Liver (tissue), 9 donors: Measurements from ENCODE around the gene PVALEF. TPM values are rescaled to one million over a fixed set of nuclear protein-coding genes. Genes with fewer than 3 reads are reported as not detected.

Source experiments
- DNase-seq: peaks from one replicate; pipeline ENCODE4 v3.0.0-alpha.2; 2017; ENCODE audit warnings: low spot score
- H3K27ac ChIP-seq, 2 donors: one replicate each; pipeline ENCODE4 v1.7.0; 2013; ENCODE audit warnings: inconsistent platforms in 2 of 2, low read length in 2 of 2, control low read depth in 1 of 2, low read depth in 1 of 2, mild to moderate bottlenecking in 1 of 2
- H3K27me3 ChIP-seq, 4 donors: one replicate each; pipeline versions ENCODE4 v1.6.1 to v1.7.0; 2013; ENCODE audit warnings: low read length in 3 of 4, inconsistent platforms in 1 of 4, mild to moderate bottlenecking in 1 of 4, moderate library complexity in 1 of 4; ENCODE audit not compliant: control insufficient read depth in 4 of 4, insufficient read depth in 4 of 4
- H3K36me3 ChIP-seq, 4 donors: one replicate each; pipeline versions ENCODE4 v1.6.1 to v1.7.0; 2013; ENCODE audit warnings: low read length in 3 of 4, mild to moderate bottlenecking in 3 of 4, low read depth in 1 of 4, moderate library complexity in 1 of 4; ENCODE audit not compliant: control insufficient read depth in 4 of 4, insufficient read depth in 3 of 4
- H3K4me1 ChIP-seq, 4 donors: one replicate each; pipeline versions ENCODE4 v1.6.1 to v1.7.0; 2013; ENCODE audit warnings: low read length in 3 of 4, mild to moderate bottlenecking in 3 of 4, moderate library complexity in 1 of 4; ENCODE audit not compliant: control insufficient read depth in 4 of 4, insufficient read depth in 4 of 4
- H3K4me3 ChIP-seq, 3 donors: one replicate each; pipeline versions ENCODE4 v1.6.1 to v1.7.0; 2013; ENCODE audit warnings: low read length in 3 of 3, control low read depth in 1 of 3, low read depth in 1 of 3, mild to moderate bottlenecking in 1 of 3
- H3K9ac ChIP-seq, 2 donors: one replicate each; pipeline ENCODE4 v1.7.0; 2013; ENCODE audit warnings: low read length in 2 of 2, mild to moderate bottlenecking in 2 of 2, moderate library complexity in 2 of 2, control low read depth in 1 of 2, low read depth in 1 of 2
- H3K9me3 ChIP-seq, 4 donors: one replicate each; pipeline versions ENCODE4 v1.6.1 to v1.7.0; 2013; ENCODE audit warnings: low read length in 3 of 4; ENCODE audit not compliant: control insufficient read depth in 4 of 4
- EGR1 ChIP-seq, 2 donors: IDR thresholded peaks; 2 replicates each; pipeline ENCODE4 v1.6.1; 2016 to 2018; ENCODE audit warnings: antibody characterized with exemption in 2 of 2, low read depth in 2 of 2
- FOXA2 ChIP-seq: IDR thresholded peaks from 2 replicates; pipeline ENCODE4 v1.6.1; 2016; ENCODE audit warnings: antibody characterized with exemption
- GABPA ChIP-seq, 2 donors: IDR thresholded peaks in 1 of 2; conservative IDR thresholded peaks in 1 of 2; 2 replicates each; pipeline ENCODE4 v1.6.1; 2016; ENCODE audit warnings: antibody characterized with exemption in 2 of 2, mild to moderate bottlenecking in 1 of 2, moderate library complexity in 1 of 2
- HNF4A ChIP-seq, 2 donors: conservative IDR thresholded peaks; 2 replicates each; pipeline ENCODE4 v1.6.1; 2016; ENCODE audit warnings: antibody characterized with exemption in 2 of 2, mild to moderate bottlenecking in 2 of 2
- JUND ChIP-seq, 2 donors: IDR thresholded peaks; 2 replicates each; pipeline ENCODE4 v1.6.1; 2016; ENCODE audit warnings: antibody characterized with exemption in 2 of 2
- NR2F2 ChIP-seq: IDR thresholded peaks from 2 replicates; pipeline ENCODE4 v1.6.1; 2016; ENCODE audit warnings: antibody characterized with exemption
- RAD21 ChIP-seq, 2 donors: IDR thresholded peaks; 2 replicates each; pipeline ENCODE4 v1.6.1; 2016; ENCODE audit warnings: antibody characterized with exemption in 2 of 2, mild to moderate bottlenecking in 2 of 2
- RXRA ChIP-seq, 2 donors: IDR thresholded peaks; 2 replicates each; pipeline ENCODE4 v1.6.1; 2017 to 2018; ENCODE audit warnings: antibody characterized with exemption in 2 of 2, mild to moderate bottlenecking in 1 of 2
- SP1 ChIP-seq: IDR thresholded peaks from 2 replicates; pipeline ENCODE4 v1.6.1; 2018; ENCODE audit warnings: antibody characterized with exemption, mild to moderate bottlenecking
- TAF1 ChIP-seq: conservative IDR thresholded peaks from 2 replicates; pipeline ENCODE4 v1.6.1; 2016; ENCODE audit warnings: antibody characterized with exemption, mild to moderate bottlenecking
- YY1 ChIP-seq: IDR thresholded peaks from 2 replicates; pipeline ENCODE4 v1.6.1; 2016; ENCODE audit warnings: antibody characterized with exemption, mild to moderate bottlenecking
- WGBS: extraction: QIAGEN DNeasy Blood & Tissue Kit; methylation state at CpG from one replicate; pipeline ENCODE4 v1.1.7; 2013; 5-methylcytosine and 5-hydroxymethylcytosine counted together
- polyA plus RNA-seq, 2 donors: library from polyadenylated mRNA; stranded (reverse) in 1 of 2; unstranded in 1 of 2; fragments of 200-250 nt in 1 of 2; fragments of >200 nt in 1 of 2; fragmentation: Nextera tagmentation in 1 of 2; extraction: Ambion mirVana in 1 of 2; gene quantifications; one replicate each; pipeline versions ENCODE4 v1.2.1 to v1.2.3, GENCODE V29; 2013 to 2015
- total RNA-seq, 2 donors: library from RNA; depleted of rRNA; stranded (reverse); fragments of >200 nt; gene quantifications; one replicate each; pipeline ENCODE4 v1.2.3, GENCODE V29; 2014
- TF ChIP-seq, protein P1 (sequence below): IDR thresholded peaks from 2 replicates; pipeline ENCODE4 v1.6.1; 2016; ENCODE audit warnings: antibody characterized with exemption, mild to moderate bottlenecking
- TF ChIP-seq, protein P2 (sequence below): IDR thresholded peaks from 2 replicates; pipeline ENCODE4 v1.6.1; 2016; ENCODE audit warnings: antibody characterized with exemption
- TF ChIP-seq, protein P3 (sequence below): IDR thresholded peaks from 2 replicates; pipeline ENCODE4 v1.6.1; 2016; ENCODE audit warnings: antibody characterized with exemption
- TF ChIP-seq, protein P4 (sequence below): IDR thresholded peaks from 2 replicates; pipeline ENCODE4 v1.6.1; 2016; ENCODE audit warnings: antibody characterized with exemption
- donor health status: healthy.
- donor health status: healthy.
- donor health status: healthy.
- donor health status: healthy.
- donor health status: healthy.

PVALEF gene
- total and polyA plus RNA-seq, 4 donors = not detected

DNA sequence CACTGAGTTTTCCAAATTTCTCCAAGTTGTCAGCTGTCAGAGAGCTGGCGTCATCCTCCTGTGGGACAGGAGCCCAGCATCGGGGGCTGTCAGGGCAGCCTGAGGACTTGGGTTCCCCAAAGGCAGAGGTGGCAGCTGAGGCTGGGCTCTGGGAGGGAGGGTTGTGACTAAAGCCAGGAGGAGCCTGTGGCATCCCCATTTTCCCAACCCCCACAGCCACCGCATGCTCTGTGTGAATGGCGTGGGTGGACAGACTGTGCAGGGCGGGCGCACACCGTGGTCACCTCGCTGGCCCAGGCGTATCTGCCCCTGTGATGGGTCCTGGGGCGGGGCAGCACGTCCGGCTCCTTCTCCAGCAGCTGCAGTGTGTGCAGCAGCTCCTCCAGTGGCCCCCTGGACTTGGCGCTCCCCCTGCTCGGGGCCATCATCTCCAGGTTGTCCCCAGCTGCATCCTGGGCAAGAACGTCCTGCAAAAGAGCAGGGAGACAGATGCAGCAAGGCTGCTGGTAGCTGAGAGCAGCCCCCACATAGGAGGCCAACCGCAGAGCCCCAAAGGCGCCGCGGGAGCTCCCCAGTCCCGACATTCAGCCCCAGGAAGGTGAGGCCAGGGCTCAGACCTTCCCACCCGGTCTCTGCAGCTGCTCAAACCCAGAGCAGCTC lies 32.7 kb downstream of the PVALEF start (continued):
- no peak for TF ChIP-seq GABPA (IDR thresholded peaks at IDR 0.05 in 1 of 2, conservative IDR thresholded peaks at IDR 0.05 in 1 of 2)

DNA sequence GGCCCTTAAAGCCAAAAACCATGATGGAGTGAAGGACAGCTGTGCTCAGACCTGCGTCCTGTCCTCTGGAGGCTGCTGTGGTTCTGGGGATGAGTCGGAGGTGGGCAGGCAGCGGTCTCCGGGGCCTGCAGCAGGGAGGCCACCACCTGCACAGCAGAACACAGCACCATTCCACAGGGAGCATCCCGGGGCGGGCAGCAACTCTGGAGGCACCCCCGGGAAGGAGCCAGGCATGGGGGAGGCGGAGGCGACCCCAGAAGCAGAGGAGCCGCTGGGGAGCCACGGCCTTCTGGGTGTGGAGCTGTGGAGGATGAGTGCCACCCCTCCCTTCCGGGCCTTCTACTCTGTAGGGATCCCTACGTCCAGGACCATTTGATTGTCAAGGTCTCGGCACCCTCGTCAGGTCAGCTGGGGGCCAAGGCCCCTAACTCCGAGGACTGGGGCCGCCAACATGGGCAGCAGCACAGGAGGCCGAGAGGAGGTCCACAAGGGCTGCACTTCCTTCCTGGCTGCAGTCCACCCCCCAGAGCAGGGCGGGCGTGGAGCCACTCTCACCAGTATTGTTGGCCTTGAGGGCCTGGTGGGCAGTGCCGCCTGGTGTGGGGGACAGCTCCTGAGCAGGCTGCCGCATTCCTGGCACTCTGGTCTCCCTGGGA lies 33.6 kb downstream of the PVALEF start:
- H3K27ac ChIP-seq = no peak overlapping the region
- no peak for TF ChIP-seq YY1
- TF ChIP-seq, protein P1, sequence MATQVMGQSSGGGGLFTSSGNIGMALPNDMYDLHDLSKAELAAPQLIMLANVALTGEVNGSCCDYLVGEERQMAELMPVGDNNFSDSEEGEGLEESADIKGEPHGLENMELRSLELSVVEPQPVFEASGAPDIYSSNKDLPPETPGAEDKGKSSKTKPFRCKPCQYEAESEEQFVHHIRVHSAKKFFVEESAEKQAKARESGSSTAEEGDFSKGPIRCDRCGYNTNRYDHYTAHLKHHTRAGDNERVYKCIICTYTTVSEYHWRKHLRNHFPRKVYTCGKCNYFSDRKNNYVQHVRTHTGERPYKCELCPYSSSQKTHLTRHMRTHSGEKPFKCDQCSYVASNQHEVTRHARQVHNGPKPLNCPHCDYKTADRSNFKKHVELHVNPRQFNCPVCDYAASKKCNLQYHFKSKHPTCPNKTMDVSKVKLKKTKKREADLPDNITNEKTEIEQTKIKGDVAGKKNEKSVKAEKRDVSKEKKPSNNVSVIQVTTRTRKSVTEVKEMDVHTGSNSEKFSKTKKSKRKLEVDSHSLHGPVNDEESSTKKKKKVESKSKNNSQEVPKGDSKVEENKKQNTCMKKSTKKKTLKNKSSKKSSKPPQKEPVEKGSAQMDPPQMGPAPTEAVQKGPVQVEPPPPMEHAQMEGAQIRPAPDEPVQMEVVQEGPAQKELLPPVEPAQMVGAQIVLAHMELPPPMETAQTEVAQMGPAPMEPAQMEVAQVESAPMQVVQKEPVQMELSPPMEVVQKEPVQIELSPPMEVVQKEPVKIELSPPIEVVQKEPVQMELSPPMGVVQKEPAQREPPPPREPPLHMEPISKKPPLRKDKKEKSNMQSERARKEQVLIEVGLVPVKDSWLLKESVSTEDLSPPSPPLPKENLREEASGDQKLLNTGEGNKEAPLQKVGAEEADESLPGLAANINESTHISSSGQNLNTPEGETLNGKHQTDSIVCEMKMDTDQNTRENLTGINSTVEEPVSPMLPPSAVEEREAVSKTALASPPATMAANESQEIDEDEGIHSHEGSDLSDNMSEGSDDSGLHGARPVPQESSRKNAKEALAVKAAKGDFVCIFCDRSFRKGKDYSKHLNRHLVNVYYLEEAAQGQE = no peak
- no peak for TF ChIP-seq NR2F2
- TF ChIP-seq TAF1 = no peak
- TF ChIP-seq, protein P2, sequence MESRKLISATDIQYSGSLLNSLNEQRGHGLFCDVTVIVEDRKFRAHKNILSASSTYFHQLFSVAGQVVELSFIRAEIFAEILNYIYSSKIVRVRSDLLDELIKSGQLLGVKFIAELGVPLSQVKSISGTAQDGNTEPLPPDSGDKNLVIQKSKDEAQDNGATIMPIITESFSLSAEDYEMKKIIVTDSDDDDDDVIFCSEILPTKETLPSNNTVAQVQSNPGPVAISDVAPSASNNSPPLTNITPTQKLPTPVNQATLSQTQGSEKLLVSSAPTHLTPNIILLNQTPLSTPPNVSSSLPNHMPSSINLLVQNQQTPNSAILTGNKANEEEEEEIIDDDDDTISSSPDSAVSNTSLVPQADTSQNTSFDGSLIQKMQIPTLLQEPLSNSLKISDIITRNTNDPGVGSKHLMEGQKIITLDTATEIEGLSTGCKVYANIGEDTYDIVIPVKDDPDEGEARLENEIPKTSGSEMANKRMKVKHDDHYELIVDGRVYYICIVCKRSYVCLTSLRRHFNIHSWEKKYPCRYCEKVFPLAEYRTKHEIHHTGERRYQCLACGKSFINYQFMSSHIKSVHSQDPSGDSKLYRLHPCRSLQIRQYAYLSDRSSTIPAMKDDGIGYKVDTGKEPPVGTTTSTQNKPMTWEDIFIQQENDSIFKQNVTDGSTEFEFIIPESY = no peak
- TF ChIP-seq HNF4A (conservative IDR thresholded peaks at IDR 0.05) = no peak
- TF ChIP-seq, protein P3, sequence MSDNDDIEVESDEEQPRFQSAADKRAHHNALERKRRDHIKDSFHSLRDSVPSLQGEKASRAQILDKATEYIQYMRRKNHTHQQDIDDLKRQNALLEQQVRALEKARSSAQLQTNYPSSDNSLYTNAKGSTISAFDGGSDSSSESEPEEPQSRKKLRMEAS = no peak
- TF ChIP-seq FOXA2 = no peak
- TF ChIP-seq RAD21 (IDR thresholded peaks at IDR 0.05) = no peak
- TF ChIP-seq JUND (IDR thresholded peaks at IDR 0.05) = no peak
- TF ChIP-seq GABPA (IDR thresholded peaks at IDR 0.05 in 1 of 2, conservative IDR thresholded peaks at IDR 0.05 in 1 of 2) = no peak
- no peak for TF ChIP-seq RXRA (IDR thresholded peaks at IDR 0.05)
- TF ChIP-seq EGR1 (IDR thresholded peaks at IDR 0.05; ENCODE audit: low read depth in 2 of 2) = no peak
- TF ChIP-seq, protein P4, sequence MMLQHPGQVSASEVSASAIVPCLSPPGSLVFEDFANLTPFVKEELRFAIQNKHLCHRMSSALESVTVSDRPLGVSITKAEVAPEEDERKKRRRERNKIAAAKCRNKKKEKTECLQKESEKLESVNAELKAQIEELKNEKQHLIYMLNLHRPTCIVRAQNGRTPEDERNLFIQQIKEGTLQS = no peak

DNA sequence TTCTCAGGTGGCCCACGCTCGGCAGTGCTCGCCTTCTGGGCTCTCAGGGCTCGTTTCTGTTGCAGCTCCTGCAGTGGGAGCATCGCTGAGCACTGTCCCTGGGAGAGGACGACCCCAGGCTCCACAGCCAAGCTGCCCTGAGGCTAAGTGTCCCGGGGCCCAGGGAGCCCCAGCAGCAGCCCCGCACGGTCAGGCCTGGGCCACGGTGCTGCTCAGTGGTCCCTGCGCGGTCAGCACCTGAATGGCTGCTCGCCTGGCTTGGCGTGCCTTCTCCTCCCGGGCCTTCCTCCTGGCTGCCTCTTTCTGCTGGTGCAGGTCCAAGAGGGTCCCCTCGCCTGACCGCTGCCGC lies 34.1 kb downstream of the PVALEF start:
- TF ChIP-seq, protein P3 = no peak
- TF ChIP-seq GABPA (IDR thresholded peaks at IDR 0.05 in 1 of 2, conservative IDR thresholded peaks at IDR 0.05 in 1 of 2) (no peak), TAF1 (no peak), SP1 (no peak), RAD21 (IDR thresholded peaks at IDR 0.05) (no peak)
- no peaks in the 10 kb centered on the region for H3K9me3 ChIP-seq
- 96% methylated on average over 18 of the region's 18 CpGs for WGBS
- no peak overlapping the region for H3K9ac ChIP-seq
- no peak overlapping the region for H3K27ac ChIP-seq
- H3K36me3 ChIP-seq = no peaks in the 10 kb centered on the region
- H3K27me3 ChIP-seq = no peaks in the 10 kb centered on the region
- no peak for DNase-seq
- no peak overlapping the region for H3K4me3 ChIP-seq
- no peaks in the 10 kb centered on the region for H3K4me1 ChIP-seq

More for the DNA sequence above, 33.6 kb downstream of the PVALEF start:
- no peak for DNase-seq
- no peak overlapping the region for H3K9ac ChIP-seq
- no peaks in the 10 kb centered on the region for H3K27me3 ChIP-seq
- 95% methylated on average over 22 of the region's 22 CpGs for WGBS
- H3K9me3 ChIP-seq = no peaks in the 10 kb centered on the region
- no peaks in the 10 kb centered on the region for H3K36me3 ChIP-seq
- H3K4me3 ChIP-seq = no peak overlapping the region
- H3K4me1 ChIP-seq = no peaks in the 10 kb centered on the region
